HepG2 (cell line): ENCODE results near the gene KCND1. TPM values are rescaled to one million over a fixed set of nuclear protein-coding genes. Genes with fewer than 3 reads are reported as not detected.

ENCODE experiments used
- CHD2 ChIP-seq: IDR thresholded peaks from 2 replicates; pipeline ENCODE4 v1.6.1; 2011; ENCODE audit warnings: low read depth, low read length, improper control_type of control experiment
- GABPA ChIP-seq, 2 experiments: IDR thresholded peaks; 2 replicates each; pipeline ENCODE4 v1.6.1; 2011 to 2016; ENCODE audit warnings: low read depth in 2 of 2, low read length in 1 of 2, missing biosample characterization in 1 of 2, missing genetic modification characterization in 1 of 2
- HNF4A ChIP-seq: sonication (generic); formaldehyde crosslinking; IDR thresholded peaks from 2 replicates; pipeline ENCODE4 v1.4.0; 2020; ENCODE audit warnings: missing genetic modification reagents
- MAZ ChIP-seq, 2 experiments: sonication (generic) in 1 of 2; formaldehyde crosslinking in 1 of 2; IDR thresholded peaks; 2 replicates each; pipeline versions ENCODE4 v1.5.0 to v1.6.1; 2012 to 2020; ENCODE audit warnings: low read depth in 2 of 2, mild to moderate bottlenecking in 2 of 2, borderline replicate concordance in 1 of 2, improper control_type of control experiment in 1 of 2, low read length in 1 of 2, missing genetic modification reagents in 1 of 2, moderate library complexity in 1 of 2
- NRL ChIP-seq: sonication (generic); formaldehyde crosslinking; IDR thresholded peaks from 2 replicates; pipeline ENCODE4 v1.5.0; 2020; ENCODE audit warnings: missing genetic modification reagents, mild to moderate bottlenecking, moderate library complexity, borderline replicate concordance
- PHF21A ChIP-seq: sonication (generic); formaldehyde crosslinking; IDR thresholded peaks from 2 replicates; pipeline ENCODE4 v1.5.0; 2020; ENCODE audit warnings: mild to moderate bottlenecking, missing genetic modification reagents
- SAP130 ChIP-seq: IDR thresholded peaks from 2 replicates; pipeline ENCODE4 v1.6.1; 2016; ENCODE audit warnings: low read depth
- ZFP82 ChIP-seq: sonication (generic); formaldehyde crosslinking; IDR thresholded peaks from 2 replicates; pipeline ENCODE4 v1.5.1; 2020; ENCODE audit warnings: mild to moderate bottlenecking, missing genetic modification reagents, borderline replicate concordance
- ZNF10 ChIP-seq: sonication (generic); formaldehyde crosslinking; IDR thresholded peaks from 2 replicates; pipeline ENCODE4 v1.4.0; 2020; ENCODE audit warnings: mild to moderate bottlenecking, low read depth, missing genetic modification reagents, borderline replicate concordance
- ZNF205 ChIP-seq: IDR thresholded peaks from 2 replicates; pipeline ENCODE4 v1.6.1; 2018; ENCODE audit warnings: missing biosample characterization, missing genetic modification reagents
- ZNF224 ChIP-seq: sonication (generic); formaldehyde crosslinking; IDR thresholded peaks from 2 replicates; pipeline ENCODE4 v1.5.0; 2020; ENCODE audit warnings: mild to moderate bottlenecking, missing genetic modification reagents
- ZNF33A ChIP-seq: sonication (generic); formaldehyde crosslinking; IDR thresholded peaks from 2 replicates; pipeline ENCODE4 v1.5.1; 2020; ENCODE audit warnings: missing genetic modification reagents, mild to moderate bottlenecking, moderate library complexity, borderline replicate concordance
- ZNF598 ChIP-seq: sonication (generic); formaldehyde crosslinking; IDR thresholded peaks from 2 replicates; pipeline ENCODE4 v1.5.1; 2020; ENCODE audit warnings: mild to moderate bottlenecking, missing genetic modification reagents, borderline replicate concordance
- ZNF609 ChIP-seq: sonication (generic); formaldehyde crosslinking; IDR thresholded peaks from 2 replicates; pipeline ENCODE4 v1.4.0; 2020; ENCODE audit warnings: mild to moderate bottlenecking, missing genetic modification reagents, borderline replicate concordance
- ZNF660 ChIP-seq: sonication (generic); formaldehyde crosslinking; IDR thresholded peaks from 2 replicates; pipeline ENCODE4 v1.5.1; 2020; ENCODE audit warnings: mild to moderate bottlenecking, low read depth, missing genetic modification reagents, borderline replicate concordance
- polyA plus RNA-seq, 8 experiments: library from polyadenylated mRNA; depleted of rRNA in 3 of 8; stranded (reverse) in 7 of 8; unstranded in 1 of 8; fragments of >200 nt; fragmentation: Illumina TruSeq in 4 of 8; extraction: Trizol in 4 of 8; gene quantifications; 2 replicates each; pipeline versions ENCODE4 v1.2.1 to v1.2.3, GENCODE V29; 2011 to 2016; ENCODE audit warnings: low read depth in 4 of 8, missing spikeins in 1 of 8, mixed read lengths in 1 of 8; ENCODE audit not compliant: insufficient read depth in 1 of 8
- total RNA-seq, 5 experiments: library from RNA; depleted of rRNA; stranded (reverse); fragments of >200 nt; fragmentation: Illumina TruSeq; extraction: Trizol; gene quantifications; 2 replicates each; pipeline ENCODE4 v1.2.3, GENCODE V29; 2016; ENCODE audit warnings: low read depth in 1 of 5
- TF ChIP-seq, protein P1 (sequence below): IDR thresholded peaks from 2 replicates; pipeline ENCODE4 v1.6.1; 2012; ENCODE audit warnings: low read depth, low read length, improper control_type of control experiment

Gene KCND1
- total and polyA plus RNA-seq, 2 of the 13 experiments (the other 11 are each of a cell fraction or from before 2014, with no cell fraction given) = 0.07 to 0.30 TPM

DNA sequence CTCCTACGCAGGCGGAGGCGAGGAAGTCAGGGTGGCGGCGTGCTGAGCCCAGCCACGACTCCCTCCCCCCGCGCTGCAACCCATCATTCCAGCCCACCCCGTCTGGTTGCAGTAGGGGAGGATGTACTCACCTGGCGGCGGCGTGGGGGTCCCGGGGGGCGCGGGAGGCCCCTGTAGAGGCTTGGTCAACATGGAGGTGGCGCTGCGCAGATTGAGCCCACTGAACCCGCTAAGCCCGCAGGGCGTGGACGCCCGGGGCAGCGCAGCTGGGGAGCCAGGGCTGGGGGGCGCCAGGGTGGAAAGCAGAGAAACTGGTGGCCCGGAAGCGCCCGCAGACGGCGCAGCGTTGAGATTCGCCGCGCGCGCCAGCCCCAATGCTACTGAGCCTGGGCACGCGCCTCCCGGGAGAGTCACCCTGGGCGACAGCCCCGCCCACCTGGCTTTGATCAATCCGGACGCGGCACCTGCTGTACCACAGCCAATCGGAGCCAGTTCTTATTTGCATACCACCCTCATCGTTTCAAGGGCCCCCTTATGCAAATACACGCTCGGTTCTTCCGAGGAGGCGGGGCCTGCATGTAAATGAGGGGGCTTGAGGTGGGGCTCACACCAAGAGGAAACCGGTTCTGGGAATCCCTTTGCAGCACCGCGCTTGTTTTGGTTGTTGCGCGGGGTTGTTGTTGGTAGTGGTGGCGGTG is 52.9 kb downstream of the KCND1 start, which contains the start of gene PIM2 (continued):
- TF ChIP-seq ZNF224 (CRISPR knock-in tag) = no peak
- no peak for TF ChIP-seq GABPA (IDR thresholded peaks at IDR 0.05; ENCODE audit: low read depth, low read length)
- TF ChIP-seq GABPA (CRISPR knock-in tag; IDR thresholded peaks at IDR 0.05; ENCODE audit: low read depth) = no peak
- TF ChIP-seq ZNF660 (CRISPR knock-in tag) = no peak
- TF ChIP-seq HNF4A = no peak
- no peak for TF ChIP-seq CHD2
- TF ChIP-seq PHF21A (CRISPR knock-in tag) = peak; percentile 38; the same call in 1 of the 2 replicates
- no peak; the same call in 1 of the 2 replicates for TF ChIP-seq MAZ (IDR thresholded peaks at IDR 0.05; ENCODE audit: borderline replicate concordance, low read depth, low read length)
- TF ChIP-seq MAZ (CRISPR knock-in tag; IDR thresholded peaks at IDR 0.05; ENCODE audit: low read depth) = no peak
- TF ChIP-seq ZNF598 (CRISPR knock-in tag) = no peak
- TF ChIP-seq NRL (CRISPR knock-in tag) = no peak
- no peak for TF ChIP-seq ZNF609 (CRISPR knock-in tag)
- TF ChIP-seq SAP130 (CRISPR knock-in tag) = peak; percentile 79
- no peak for TF ChIP-seq ZNF10 (CRISPR knock-in tag)
- no peak for TF ChIP-seq ZNF205 (CRISPR knock-in tag)
- TF ChIP-seq, protein P1, sequence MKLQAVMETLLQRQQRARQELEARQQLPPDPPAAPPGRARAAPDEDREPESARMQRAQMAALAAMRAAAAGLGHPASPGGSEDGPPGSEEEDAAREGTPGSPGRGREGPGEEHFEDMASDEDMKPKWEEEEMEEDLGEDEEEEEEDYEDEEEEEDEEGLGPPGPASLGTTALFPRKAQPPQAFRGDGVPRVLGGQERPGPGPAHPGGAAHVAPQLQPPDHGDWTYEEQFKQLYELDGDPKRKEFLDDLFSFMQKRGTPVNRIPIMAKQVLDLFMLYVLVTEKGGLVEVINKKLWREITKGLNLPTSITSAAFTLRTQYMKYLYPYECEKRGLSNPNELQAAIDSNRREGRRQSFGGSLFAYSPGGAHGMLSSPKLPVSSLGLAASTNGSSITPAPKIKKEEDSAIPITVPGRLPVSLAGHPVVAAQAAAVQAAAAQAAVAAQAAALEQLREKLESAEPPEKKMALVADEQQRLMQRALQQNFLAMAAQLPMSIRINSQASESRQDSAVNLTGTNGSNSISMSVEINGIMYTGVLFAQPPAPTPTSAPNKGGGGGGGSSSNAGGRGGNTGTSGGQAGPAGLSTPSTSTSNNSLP = no peak
- TF ChIP-seq ZFP82 (CRISPR knock-in tag) = no peak
- no peak for TF ChIP-seq ZNF33A (CRISPR knock-in tag)
